Left renal pelvis (tissue), 4 donors: Measurements from ENCODE around the gene PRM2. TPM values are rescaled to one million over a fixed set of nuclear protein-coding genes. Genes with fewer than 3 reads are reported as not detected.
A peak's percentile ranks its signal among the peaks of the same experiment; 100 is the strongest.

Experiments
- DNase-seq, 4 donors: peaks; one replicate each; pipeline ENCODE4 v3.0.0-alpha.2; 2013; ENCODE audit warnings: low read depth in 4 of 4, low spot score in 3 of 4
- polyA plus RNA-seq, 4 donors: library from polyadenylated mRNA; unstranded; fragments of 120-200 nt; gene quantifications; one replicate each; pipeline ENCODE4 v1.2.1, GENCODE V29; 2013; ENCODE audit not compliant: insufficient read length in 4 of 4

PRM2 gene
- polyA plus RNA-seq, 4 donors = not detected

- peak in 1 of 4 donors; percentile 26 for DNase-seq
Measured at GRCh38 chr16:11232852-11233726, 43.2 kb downstream of the PRM2 start.

- DNase-seq = no peak
Measured at GRCh38 chr16:11232302-11232851, 43.9 kb downstream of the PRM2 start.

GRCh38 chr16:11231367-11231970, 44.8 kb downstream of the PRM2 start:
- DNase-seq = no peak

- DNase-seq = no peak
Measured at GRCh38 chr16:11229906-11230305, 46.4 kb downstream of the PRM2 start.

- DNase-seq = no peak
Measured at GRCh38 chr16:11229432-11229831, 46.8 kb downstream of the PRM2 start.

- DNase-seq = no peak
Measured at GRCh38 chr16:11225677-11226549, 50.4 kb downstream of the PRM2 start.

Other genes with a start within 250 kb of the PRM2 start
- 1 to 10 TPM; 4.1 to 8.0 (median 6.3) TPM for gene SOCS1, start 20.3 kb downstream of the PRM2 start, polyA plus RNA-seq
- gene TNP2, start 7.2 kb downstream of the PRM2 start, polyA plus RNA-seq = not detected
- gene PRM3, start 2.9 kb downstream of the PRM2 start, polyA plus RNA-seq = not detected
- not detected for gene PRM1, start 4.8 kb upstream of the PRM2 start, polyA plus RNA-seq
- gene RMI2, start 69.0 kb upstream of the PRM2 start, polyA plus RNA-seq = 10 to 100 TPM; 16.6 to 38.9 (median 27.9) TPM